Neural crest cell (in vitro differentiated cells): Measurements from ENCODE around the gene NFE2L3. TPM values are rescaled to one million over a fixed set of nuclear protein-coding genes. Genes with fewer than 3 reads are reported as not detected.

Experiments
- DNase-seq: peaks from one replicate; pipeline ENCODE4 v3.0.0; 2021; ENCODE audit warnings: low read depth, mixed read lengths, low spot score
- H3K27ac Mint-ChIP-seq: one replicate; pipeline ENCODE4 v1.8.0; 2021; ENCODE audit warnings: mild to moderate bottlenecking, mixed read lengths; ENCODE audit not compliant: unreplicated experiment
- H3K27me3 Mint-ChIP-seq: 2 replicates; pipeline ENCODE4 v1.8.0; 2021; ENCODE audit warnings: low read depth, mild to moderate bottlenecking, mixed read lengths
- H3K36me3 Mint-ChIP-seq: 2 replicates; pipeline ENCODE4 v1.8.0; 2021; ENCODE audit warnings: low read depth, mild to moderate bottlenecking, mixed read lengths
- H3K4me1 Mint-ChIP-seq: 2 replicates; pipeline ENCODE4 v1.8.0; 2021; ENCODE audit warnings: mixed read lengths
- H3K4me3 Mint-ChIP-seq: one replicate; pipeline ENCODE4 v1.8.0; 2021; ENCODE audit warnings: mild to moderate bottlenecking, mixed read lengths
- H3K9me3 Mint-ChIP-seq: 2 replicates; pipeline ENCODE4 v1.8.0; 2021; ENCODE audit warnings: mixed read lengths
- total RNA-seq: library from RNA; stranded (reverse); gene quantifications from 2 replicates; pipeline ENCODE4 v1.2.1, GENCODE V29; 2021
- TF ChIP-seq, protein P1 (sequence below): fragments of 200-600 bp; sonication (generic); conservative IDR thresholded peaks from 2 replicates; pipeline ENCODE4 v1.5.0; 2021; ENCODE audit warnings: antibody characterized with exemption, mild to moderate bottlenecking

The NFE2L3 gene
- total RNA-seq, 1 donor from 2014 or later = 2.4 TPM

- H3K36me3 Mint-ChIP-seq = peaks cover 18% of the 10 kb centered on the region
These were observed 62.0 kb downstream of the NFE2L3 start for GRCh38 chr7:26213807-26214515.

GRCh38 chr7:26216049-26216448 lies 64.1 kb downstream of the NFE2L3 start:
- no peaks in the 10 kb centered on the region for H3K9me3 Mint-ChIP-seq
- DNase-seq = no peak
- peaks cover 9% of the 10 kb centered on the region for H3K36me3 Mint-ChIP-seq
- no peak overlapping the region for H3K27ac Mint-ChIP-seq
- TF ChIP-seq, protein P1, sequence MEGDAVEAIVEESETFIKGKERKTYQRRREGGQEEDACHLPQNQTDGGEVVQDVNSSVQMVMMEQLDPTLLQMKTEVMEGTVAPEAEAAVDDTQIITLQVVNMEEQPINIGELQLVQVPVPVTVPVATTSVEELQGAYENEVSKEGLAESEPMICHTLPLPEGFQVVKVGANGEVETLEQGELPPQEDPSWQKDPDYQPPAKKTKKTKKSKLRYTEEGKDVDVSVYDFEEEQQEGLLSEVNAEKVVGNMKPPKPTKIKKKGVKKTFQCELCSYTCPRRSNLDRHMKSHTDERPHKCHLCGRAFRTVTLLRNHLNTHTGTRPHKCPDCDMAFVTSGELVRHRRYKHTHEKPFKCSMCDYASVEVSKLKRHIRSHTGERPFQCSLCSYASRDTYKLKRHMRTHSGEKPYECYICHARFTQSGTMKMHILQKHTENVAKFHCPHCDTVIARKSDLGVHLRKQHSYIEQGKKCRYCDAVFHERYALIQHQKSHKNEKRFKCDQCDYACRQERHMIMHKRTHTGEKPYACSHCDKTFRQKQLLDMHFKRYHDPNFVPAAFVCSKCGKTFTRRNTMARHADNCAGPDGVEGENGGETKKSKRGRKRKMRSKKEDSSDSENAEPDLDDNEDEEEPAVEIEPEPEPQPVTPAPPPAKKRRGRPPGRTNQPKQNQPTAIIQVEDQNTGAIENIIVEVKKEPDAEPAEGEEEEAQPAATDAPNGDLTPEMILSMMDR = no peak
- H3K27me3 Mint-ChIP-seq = no peaks in the 10 kb centered on the region
- H3K4me1 Mint-ChIP-seq = peaks cover 8% of the 10 kb centered on the region
- H3K4me3 Mint-ChIP-seq = no peak overlapping the region

More at GRCh38 chr7:26213807-26214515, 62.0 kb downstream of the NFE2L3 start:
- TF ChIP-seq, protein P1 = no peak
- Mint-ChIP-seq H3K4me1 (peaks cover 22% of the 10 kb centered on the region), H3K9me3 (no peaks in the 10 kb centered on the region), H3K27me3 (no peaks in the 10 kb centered on the region), H3K4me3 (no peak overlapping the region), H3K27ac (no peak overlapping the region)
- DNase-seq = no peak

DNA sequence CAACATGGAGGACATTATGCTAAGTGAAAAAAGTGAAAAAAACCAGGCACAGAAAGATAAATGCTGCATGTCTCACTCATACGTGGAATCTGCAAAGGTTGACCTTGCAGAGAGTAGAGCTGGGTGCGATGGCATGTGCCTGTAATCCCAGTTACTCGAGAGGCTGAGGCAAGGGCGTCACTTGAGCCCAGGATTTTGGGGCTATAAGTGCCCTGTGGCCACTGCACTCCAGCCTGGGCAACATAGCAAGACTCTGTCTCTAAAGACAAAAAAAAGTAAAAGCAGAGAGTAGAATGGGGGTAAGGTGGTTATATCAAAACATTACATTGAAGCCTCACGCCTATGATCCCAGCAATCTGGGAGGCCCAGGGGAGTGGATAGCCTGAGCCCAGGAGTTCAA lies 72.4 kb downstream of the NFE2L3 start:
- TF ChIP-seq, protein P1 = no peak
- Mint-ChIP-seq H3K27me3 (no peaks in the 10 kb centered on the region), H3K9me3 (no peaks in the 10 kb centered on the region), H3K36me3 (no peaks in the 10 kb centered on the region), H3K4me1 (no peaks in the 10 kb centered on the region), H3K4me3 (no peak overlapping the region), H3K27ac (no peak overlapping the region)
- DNase-seq = no peak

DNA sequence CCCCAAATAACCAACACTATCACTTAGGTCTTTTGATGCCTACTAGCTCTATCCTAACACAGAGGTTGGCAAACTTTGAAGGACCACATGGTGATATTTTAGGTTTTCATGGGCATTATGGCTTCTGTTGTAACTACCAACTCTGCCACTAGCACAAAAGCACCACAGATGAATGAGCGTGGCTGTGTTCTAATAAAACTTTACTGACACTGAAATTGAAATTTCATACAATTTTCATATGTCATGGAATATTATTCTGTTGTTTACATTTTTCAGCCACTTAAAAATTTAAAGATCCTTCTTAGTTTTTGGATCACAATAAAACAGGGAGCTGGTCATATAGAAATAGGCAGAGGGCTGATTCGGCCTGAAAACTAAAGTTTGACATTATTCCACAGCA lies 76.0 kb downstream of the NFE2L3 start:
- no peak for DNase-seq
- H3K4me1 Mint-ChIP-seq = peaks cover 4% of the 10 kb centered on the region
- TF ChIP-seq, protein P1 = no peak
- H3K36me3 Mint-ChIP-seq = no peaks in the 10 kb centered on the region
- no peaks in the 10 kb centered on the region for H3K9me3 Mint-ChIP-seq
- no peaks in the 10 kb centered on the region for H3K27me3 Mint-ChIP-seq
- no peak overlapping the region for H3K4me3 Mint-ChIP-seq
- no peak overlapping the region for H3K27ac Mint-ChIP-seq

DNA sequence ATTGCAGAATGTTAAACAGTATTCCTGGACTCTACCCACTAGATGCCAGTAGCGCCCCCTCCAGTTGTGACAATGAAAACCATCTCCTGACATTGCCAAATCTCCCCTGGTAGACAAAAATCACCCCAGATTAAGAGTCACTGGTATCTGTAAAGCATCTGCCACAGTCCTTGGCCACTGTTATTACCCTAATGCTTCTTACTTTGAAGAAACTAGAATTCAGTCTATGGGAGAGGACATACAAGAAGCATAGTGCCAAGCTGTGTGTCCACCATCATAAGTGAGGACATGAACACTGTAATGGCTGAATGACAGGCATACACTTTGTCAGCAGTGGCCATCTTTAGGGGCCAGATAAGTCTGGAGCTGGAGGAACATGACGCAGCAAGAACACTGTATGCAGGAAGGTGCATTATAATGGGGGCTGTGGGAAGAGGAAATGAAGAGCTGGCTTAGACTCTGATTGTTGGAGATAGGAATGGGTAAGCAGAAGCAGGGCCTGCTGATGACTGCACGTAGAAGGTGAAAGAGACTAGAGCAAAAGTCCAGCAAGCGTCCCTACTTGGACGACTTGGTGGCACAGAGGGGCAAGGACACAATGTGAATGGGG lies 82.0 kb downstream of the NFE2L3 start:
- no peak for DNase-seq
- peaks cover 4% of the 10 kb centered on the region for H3K4me1 Mint-ChIP-seq
- H3K36me3 Mint-ChIP-seq = no peaks in the 10 kb centered on the region
- no peaks in the 10 kb centered on the region for H3K9me3 Mint-ChIP-seq
- H3K4me3 Mint-ChIP-seq = no peak overlapping the region
- H3K27ac Mint-ChIP-seq = no peak overlapping the region
- TF ChIP-seq, protein P1 = no peak
- H3K27me3 Mint-ChIP-seq = no peaks in the 10 kb centered on the region

Other genes starting within 250 kb of the NFE2L3 start
- 1,068 and 1,071 TPM in 2 replicates for gene HNRNPA2B1, start 48.5 kb downstream of the NFE2L3 start, total RNA-seq
- 291 and 293 TPM in 2 replicates for gene CBX3, start 49.5 kb downstream of the NFE2L3 start, total RNA-seq
- gene SNX10, start 139.7 kb downstream of the NFE2L3 start, total RNA-seq = 5.0 and 5.4 TPM in 2 replicates